Hematopoietic multipotent progenitor cell treated with erythropoietin and hydrocortisone succinate and interleukin-3 and kit ligand, for 8 days (in vitro differentiated cells): ENCODE measurements around the gene AMN.
A peak's percentile ranks its signal among the peaks of the same experiment; 100 is the strongest.

Experiments used
- DNase-seq: peaks from one replicate; pipeline ENCODE4 v3.0.0-alpha.2; 2015

AMN gene

DNA sequence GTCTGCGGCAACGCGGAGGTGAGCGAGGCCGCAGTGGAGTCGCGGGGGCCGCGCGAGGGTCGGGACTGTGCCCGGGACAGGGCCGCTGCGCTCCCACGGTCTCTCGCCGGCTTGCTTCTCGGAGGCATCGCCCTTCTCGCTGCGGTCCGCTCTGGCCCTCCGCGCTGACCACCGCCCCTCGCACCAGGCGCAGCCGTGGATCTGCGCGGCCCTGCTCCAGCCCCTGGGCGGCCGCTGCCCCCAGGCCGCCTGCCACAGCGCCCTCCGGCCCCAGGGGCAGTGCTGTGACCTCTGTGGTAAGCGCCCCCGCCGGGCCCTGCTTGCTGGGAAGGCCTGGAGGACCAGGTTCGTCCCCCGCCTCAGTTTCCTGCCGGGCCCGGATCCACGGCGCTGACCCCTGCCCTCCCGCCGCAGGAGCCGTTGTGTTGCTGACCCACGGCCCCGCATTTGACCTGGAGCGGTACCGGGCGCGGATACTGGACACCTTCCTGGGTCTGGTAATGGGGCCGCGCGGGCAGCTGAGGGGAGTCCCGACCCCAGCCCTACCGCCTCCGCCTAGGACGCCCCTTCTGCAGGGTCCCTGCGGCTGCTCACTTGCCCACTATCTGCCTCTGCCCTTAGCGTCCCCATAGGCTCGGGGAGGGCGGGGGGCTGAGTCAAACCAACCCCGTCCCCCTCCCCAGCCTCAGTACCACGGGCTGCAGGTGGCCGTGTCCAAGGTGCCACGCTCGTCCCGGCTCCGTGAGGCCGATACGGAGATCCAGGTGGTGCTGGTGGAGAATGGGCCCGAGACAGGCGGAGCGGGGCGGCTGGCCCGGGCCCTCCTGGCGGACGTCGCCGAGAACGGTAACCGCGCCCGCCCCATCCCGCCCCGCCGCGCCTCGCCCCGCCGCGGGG is 7.0 kb downstream of the AMN start:
- no peak for DNase-seq

DNA sequence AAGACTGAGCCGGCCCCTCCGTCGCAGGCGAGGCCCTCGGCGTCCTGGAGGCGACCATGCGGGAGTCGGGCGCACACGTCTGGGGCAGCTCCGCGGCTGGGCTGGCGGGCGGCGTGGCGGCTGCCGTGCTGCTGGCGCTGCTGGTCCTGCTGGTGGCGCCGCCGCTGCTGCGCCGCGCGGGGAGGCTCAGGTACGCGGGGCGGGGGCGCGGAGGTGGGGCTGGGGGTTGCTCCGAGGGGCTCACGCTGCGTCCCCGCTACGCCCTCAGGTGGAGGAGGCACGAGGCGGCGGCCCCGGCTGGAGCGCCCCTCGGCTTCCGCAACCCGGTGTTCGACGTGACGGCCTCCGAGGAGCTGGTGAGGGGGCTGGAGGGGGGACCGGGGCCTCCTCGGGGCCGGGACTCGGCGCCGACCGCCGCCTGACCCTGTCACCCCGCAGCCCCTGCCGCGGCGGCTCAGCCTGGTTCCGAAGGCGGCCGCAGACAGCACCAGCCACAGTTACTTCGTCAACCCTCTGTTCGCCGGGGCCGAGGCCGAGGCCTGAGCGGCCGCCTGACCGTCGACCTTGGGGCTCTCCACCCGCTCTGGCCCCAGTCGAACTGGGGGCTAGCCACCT is 7.8 kb downstream of the AMN start:
- DNase-seq, result no peak

DNA sequence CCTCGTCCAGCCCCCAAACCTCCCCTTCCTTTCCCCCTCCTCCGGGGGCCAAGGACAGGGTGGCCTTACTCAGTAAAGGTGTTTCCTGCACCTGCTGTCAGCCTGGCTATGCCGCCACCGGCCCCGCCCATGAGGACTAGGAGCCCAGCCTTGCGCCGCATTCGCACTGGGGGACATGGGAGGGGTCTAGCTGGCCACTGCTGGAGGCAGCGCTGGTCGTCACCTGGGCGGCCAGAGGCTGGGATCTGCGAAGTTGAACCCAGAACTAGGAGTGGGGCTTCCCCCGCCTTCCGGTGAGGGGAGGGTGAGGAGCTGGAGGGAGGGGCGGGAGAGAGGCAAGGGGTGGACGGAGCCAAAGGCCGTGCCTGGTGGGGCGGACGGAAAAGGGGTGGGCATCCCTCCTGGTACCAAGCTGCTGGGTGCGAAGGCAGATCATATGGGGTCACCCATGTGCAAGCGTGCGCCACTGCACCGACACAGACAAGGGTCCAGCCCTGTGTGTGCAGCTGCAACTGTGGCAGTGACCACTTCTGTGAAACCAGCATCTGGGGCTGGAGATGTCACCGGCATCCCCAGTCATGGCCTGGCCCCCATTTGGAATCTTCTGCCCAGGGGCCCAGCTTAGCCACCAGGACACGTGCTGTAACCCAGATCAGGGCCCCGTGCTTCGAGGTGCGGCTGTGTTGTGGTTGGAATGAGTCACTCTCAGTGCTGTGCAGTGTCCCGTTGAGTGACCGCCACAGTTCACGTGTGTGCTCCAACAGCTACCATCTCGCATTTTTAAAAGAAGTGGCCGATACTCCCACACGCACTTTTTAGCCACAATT is 8.5 kb downstream of the AMN start:
- DNase-seq, result no peak

DNA sequence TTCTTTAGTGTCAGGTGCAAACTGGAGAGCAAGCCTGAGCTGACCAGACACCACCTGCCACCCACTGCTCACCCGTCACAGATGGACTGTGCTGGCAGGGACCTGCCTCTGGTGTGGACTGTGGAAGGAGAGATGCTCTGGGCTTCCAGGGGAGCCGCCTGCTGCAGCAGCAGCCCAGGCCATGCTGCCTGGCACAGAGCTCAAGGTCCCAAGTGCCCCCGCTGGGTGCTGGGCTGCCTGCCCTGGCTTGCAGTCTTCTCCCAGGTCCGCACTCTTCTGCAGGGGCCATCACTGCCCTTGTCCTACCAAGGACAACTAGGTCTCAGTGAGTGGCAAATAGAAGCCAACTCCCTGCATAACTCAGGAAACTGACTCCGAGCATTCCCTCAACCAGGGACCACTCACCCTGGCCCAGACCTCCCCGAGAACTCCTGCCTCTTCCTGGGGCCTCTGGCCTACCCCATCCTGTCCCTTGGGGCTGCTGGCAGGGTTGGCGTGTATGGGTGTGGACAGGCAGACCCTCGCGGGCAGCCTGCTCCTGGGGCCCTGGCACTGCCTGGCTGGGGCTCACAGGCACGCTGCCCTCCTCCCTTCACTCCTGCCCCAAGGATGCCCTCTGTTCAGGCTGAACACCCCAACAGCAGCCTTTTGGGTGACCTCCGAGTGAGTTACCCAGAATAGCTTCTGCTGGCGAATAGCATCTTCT is 9.3 kb downstream of the AMN start:
- DNase-seq, result no peak

DNA sequence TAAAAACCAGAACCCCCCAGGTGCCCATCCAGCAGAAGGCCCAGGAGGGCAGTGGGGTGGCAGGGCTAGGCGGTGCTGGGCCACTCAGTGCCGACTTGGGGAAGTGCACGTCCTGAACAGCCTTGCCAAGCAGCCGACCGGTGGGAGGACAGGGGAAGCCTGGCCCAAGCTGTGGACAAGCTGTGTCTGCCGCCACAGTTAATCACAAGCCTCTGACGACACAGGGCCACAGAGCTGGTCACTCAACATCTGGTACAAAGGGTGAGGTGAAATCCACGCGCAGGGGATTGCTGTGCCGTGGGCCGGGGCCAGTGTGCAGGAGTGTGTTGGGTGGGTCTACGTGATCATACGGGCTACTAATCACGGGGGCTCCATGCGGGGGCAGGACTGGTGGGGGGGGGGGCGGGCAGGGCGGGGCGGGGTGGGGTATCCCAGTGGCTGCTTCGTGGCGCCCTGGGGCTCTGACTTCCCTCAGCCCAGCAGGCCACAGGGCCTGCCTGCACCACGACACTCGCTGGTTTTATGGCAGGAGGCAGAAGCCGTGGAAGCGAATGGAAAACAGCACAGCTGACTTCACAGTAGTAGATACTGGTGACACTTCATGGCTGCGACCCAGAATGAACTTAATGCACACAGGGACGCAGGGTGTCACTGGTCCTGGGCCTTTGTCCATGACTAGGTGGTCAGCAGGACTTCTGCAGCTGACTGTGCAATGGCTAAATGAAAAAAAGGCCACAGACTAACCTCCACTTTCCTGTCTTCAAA is 10.2 kb downstream of the AMN start:
- DNase-seq, result no peak

DNA sequence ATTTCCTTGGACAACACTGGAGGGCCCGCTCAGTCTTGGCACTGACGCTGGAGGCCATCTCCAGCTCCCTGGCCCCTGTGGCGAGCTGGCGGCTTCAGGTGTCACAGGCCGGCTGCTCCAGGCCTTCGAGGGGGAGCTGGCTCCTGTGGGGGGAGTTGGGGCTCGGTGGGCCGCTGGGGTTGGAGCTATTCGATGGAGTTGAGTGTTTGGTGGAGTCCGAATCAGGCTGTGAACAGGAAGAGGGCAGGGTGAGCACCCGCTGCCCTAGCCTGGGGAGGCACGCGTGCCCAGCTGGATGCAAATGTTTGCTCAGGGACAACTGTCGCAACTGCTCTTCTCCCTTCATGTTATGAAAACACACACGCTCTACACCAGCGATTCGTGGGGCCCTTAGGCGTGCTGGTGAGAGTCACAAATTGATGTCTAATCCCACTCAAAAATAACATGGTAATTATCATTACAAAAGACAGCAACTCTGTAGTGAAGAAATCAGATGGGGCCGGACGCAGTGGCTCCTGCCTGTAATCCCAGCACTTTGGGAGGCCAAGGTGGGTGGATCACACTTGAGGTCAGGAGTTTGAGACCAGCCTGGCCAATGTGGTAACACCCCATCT is 11.3 kb downstream of the AMN start:
- DNase-seq, result no peak

DNA sequence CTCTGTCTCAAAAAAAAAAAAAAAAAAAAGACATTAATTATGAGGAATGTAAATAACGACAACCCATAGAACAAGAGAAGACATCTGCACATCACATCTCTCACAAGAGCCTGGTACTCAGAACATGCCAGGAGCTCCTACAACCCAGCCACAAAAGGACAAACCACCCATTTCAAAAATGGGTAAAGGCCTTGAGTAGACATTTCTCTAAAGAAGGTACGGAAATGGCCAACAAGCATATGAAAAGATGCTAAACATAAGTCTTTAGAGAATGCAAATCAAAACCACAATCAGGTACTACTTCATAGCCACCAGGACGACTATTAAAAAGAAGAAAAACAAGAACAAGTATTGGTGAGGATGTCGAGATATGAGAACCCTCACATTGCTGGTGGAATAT is 13.3 kb downstream of the AMN start:
- DNase-seq, result no peak

DNA sequence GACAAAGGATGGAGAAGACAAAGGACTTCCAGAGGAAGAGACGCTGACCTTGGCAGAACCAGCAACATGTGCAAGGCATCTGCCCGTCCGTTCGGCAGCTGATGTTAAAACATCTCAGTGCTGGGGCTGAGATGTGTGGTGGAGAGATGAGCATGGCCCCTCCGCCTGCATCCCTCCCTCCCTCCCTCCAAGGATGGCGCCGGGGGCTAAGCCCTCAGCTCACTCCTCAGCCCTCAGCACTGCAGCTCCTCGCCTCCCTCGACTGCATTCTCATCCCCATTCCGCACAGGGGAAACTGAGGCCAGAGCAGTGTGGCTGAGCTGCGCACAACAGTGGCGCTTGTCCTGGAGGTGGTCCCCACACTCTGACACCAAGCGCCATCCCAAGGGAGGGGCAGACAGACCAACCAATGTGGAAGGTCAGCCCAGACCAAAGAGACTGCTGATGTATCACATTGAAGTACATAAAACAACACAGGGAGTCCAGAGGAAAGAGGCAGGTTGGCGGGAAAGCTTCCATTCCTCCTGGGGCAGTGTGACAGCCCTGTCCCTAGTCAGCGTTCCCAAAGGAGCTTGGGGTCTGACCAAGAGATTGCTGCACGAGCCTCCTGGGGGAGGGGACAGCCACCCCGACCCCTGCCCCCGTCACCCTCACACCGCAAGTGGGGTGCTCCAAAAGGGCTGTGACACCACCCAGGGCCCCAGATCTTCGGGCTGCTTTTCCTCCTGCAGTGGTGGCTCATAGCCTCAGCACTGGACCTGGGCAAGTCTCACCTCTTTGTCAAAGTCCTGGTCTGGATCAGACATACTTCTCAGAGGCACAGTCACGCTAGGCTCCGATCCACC is 15.1 kb downstream of the AMN start:
- no peak for DNase-seq

DNA sequence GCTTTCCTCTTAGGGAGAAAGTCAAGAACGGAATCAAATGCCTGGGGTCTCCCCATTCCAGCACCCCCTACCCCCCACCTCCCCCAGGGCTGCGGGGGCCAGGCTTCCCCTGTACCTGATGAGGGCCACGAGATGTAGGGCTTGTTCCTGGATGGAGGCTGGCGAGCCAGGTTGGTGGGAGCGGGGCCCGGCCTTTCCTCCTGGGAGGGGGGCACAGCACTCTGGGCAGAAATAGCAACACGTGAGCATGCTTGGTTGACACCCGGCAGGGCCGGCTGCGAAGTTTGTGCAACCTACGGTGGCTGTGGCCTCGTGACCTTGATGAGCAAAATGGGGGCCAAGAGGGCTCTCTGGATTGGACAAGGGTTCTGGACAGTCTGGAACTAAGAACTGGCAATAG is 15.7 kb downstream of the AMN start:
- DNase-seq, result no peak

DNA sequence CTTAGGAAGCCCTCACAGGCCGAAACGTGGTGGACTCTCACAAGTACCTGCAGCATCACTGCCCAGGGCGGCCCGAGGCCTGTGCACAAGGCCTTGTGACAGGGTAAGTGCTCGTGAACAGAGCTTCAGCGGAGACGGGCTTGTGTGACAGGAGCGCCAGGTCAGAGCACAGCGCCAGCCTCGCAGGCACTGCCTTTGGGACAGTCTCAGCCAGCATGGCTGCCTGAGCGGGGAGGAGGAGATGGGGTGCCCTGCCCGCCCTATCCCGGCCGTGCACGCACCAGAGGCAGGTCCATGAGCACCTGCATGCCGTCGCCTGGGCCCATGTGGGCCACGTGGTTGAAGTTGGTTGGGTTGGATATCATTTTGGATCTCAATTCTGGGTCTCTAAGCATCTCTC is 16.9 kb downstream of the AMN start:
- DNase-seq, result no peak

DNA sequence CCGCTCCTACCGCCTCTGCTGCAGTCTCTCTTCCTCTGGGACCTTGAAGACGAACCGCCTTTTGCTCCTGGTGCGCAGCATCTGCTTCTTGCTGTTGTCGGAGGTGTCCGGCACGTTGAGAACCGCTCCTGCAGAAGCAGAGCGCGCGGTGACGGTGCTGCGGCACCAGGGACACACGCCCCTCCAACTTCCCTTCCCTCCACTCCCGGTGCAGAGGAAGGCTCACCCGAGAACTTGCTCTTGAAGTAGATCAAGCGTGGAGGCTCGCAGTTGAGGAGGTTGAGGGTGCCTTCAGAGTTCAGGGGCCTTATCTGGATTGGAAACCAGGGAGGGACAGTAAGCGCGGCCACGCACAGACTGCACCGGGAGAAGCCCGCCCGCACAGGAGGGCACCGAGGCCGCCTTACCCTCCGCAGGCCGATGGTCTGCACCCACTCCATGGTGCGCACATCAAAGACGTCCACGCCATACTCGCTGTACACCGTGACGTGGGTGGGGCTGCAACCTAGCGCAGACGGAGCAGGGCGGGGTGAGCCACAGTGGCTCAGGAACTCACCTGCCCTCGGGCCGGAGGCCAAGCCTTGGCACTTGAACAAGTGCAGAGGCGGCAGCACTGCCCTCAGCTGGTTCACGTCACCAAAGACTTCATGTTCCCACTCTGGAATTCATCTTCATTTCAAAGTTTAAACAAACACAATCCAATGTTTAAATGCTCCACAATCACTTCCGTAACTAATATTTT is 17.5 kb downstream of the AMN start:
- DNase-seq, result no peak

DNA sequence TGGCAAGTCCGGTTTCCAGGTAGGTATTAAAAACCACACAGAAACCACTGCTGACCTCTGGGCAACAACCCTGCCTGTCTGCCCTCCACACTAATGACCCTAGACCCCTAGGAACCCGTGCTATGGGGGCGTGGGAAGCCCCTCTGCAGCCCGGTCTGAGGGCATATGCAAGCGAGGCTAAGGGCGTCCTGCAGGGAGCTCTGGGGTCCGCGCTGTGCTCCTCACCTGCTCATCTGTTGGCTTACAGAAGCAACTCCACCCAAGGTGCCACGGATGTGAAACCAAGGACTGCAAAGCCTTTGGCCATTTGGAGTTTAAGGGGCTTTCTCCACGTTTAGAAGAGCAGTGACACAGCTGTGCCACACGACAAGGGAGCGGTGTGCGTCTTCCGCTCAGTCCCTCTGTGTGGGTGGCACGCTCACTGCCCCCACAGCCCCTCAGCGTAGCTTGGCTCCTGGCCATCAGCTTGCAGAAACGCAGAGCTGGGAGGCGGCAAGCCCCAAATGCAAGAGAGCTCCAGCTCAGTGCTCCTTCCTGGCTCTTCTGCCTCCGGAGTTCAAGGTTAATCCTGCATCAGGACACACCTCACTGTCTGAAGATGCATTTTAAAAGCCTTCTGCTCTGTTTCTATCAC is 18.4 kb downstream of the AMN start:
- no peak for DNase-seq

DNA sequence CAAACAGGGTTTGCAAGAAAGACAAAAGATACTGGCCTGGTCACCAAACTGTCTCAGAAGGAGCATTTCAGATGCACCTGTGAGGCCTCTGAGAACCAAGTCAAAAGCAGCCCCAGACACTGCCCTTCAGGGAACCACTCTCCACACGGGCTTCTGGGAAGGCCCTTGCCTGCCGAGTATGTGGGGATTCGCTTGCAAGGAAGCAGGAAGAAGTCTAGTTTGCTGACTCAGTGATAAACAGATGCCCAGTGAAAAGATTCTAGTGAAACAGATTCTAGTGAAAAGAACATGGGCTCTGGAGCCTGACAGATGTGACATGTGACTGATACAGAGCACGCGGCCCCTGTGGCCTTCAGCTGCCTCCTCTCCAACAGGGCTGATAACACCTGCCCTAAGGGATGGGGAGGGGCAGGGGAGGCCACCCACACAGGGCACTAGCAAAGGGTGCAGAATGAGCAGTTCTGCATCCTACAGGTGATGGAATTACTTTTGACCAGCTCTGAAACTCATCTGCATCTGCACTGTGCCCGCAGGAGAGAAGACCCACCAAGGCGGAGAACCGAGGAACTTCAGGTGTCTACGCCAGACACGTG is 19.1 kb downstream of the AMN start:
- DNase-seq, result peak; percentile 27

DNA sequence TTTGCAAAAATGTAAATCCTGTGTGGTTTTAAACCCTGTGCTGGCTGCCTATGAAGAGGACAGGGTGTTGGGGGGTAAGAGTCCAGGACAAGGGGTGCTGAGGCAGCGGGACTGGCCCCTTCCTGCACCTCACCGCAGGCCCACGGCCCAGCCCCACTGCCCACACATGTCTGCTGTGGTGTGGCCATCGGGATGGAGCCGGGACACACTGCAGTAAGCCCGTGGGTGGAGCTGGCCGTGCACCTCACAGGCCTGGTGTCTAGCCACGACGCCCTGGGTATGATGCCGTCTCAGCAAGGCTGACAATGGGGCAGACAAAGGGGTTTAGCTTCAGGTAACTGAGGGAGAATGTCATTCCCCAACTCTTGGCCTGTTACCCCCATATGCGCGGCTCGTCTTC is 19.6 kb downstream of the AMN start:
- DNase-seq, result no peak

DNA sequence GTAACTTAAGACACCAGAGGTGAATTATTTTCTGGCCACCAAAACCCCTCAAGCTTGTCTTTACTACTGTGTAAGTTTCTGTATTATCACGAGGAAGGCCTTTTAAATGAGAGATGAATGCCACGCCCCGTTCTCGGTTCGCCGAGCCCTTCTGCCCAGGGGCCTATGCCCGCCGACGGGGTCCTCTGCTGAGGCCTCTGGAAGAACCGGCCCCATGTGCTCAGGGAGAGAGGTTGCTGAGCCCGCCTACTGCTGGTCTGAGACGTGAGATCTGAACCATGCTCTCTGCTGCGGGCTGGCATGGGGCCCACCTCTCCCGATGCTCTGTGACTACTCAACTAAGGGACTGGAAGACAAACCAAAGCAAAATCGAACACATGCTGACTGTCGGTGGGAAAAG is 21.0 kb downstream of the AMN start:
- no peak for DNase-seq

DNA sequence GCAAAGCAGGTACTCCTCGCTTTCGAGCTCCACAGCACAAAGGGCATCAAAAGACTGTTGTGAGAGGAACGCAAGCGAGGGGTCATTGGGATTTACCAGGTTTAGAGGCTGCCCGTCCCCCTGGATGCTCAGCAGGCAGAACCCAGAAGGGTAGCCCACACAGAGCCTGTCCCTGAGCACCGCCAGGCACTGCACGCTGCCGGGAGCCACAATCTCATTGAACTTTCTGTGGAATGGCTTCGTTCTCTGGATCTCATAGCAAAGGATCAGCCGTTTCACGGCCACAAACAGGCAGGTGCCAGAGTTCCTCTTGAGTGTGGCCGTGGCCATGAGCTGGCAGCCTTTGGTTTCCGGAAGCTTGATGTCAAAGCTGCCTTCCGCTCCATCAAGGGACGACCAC is 21.5 kb downstream of the AMN start:
- no peak for DNase-seq

DNA sequence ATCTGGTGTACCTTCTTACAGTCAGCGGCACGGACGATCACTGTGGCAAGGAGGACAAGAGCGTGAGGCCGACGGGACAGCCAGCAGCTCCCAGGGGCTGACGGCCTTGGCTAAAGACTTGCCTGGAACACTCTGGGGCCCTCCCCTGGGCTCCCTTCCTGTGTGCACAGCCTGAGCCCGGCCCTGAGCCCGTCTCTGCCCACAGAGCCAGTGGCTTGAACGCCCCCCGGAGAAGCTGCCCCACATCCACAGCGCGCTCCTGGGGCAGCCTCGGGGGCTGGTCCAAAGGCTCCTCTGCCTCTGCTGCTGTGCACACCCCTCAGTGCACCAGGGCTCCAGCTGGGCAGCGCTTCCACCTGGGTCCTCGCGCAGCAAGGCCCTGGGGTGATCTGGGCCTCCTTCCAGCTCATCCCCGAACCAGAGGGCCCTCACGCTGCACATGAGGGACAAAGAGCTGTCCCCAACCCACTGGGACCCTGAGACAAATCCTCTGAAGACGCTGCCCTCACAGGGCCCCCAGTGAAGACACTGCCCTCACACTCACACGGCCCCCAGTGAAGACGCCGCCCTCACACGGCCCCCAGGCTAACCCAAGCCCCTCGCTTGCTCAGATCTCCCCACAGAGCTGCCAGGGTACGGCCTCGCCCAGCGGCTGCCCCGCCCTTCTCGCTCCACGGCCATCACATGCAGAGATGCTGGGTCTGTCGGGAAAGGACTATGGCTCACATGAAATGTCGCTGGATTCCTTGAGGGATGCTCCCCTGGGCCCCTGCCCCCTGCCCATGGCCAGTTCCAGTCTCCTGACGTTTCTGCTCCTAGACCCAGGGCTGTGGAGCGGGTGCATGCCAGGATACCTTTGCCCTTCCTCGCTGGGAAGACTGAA is 22.2 kb downstream of the AMN start:
- DNase-seq, result no peak
